Caco-2 (cell line): ENCODE data around the gene TRAF3IP1. TPM values are rescaled to one million over a fixed set of nuclear protein-coding genes. Genes with fewer than 3 reads are reported as not detected.

ENCODE experiments used
- BruUV-seq: library from RNA; stranded (reverse); fragments of 400-500 nt; replicated peaks from 2 replicates; lab custom pipeline; 2021; lab: Mats Ljungman, UMichigan
- CTCF ChIA-PET: fragments of 300-600 bp; sonication (Branson Sonifier 250); formaldehyde crosslinking; loops from one replicate; lab custom pipeline; 2022; ENCODE audit warnings: antibody characterized with exemption; lab: Charles Lee
- POLR2A ChIA-PET: fragments of 300-600 bp; sonication (Branson Sonifier 250); formaldehyde crosslinking; loops from one replicate; lab custom pipeline; 2022; ENCODE audit warnings: antibody characterized with exemption; lab: Charles Lee
- DNase-seq, 2 experiments: peaks; one replicate each; pipeline versions ENCODE4 v3.0.0 to v3.0.0-alpha.2; 2020 to 2022
- H3K27me3 ChIP-seq: replicated peaks from 2 replicates; pipeline ENCODE4 v1.6.0; 2011; ENCODE audit warnings: low read length; ENCODE audit not compliant: control insufficient read depth, insufficient read depth
- H3K36me3 ChIP-seq: 2 replicates; pipeline ENCODE4 v1.5.1; 2011; ENCODE audit warnings: low read length; ENCODE audit not compliant: control insufficient read depth, insufficient read depth
- H3K4me1 ChIP-seq: fragments of 250-450 bp; sonication (Bioruptor Pico); 2 replicates; pipeline ENCODE4 v1.5.1; 2020; ENCODE audit warnings: mild to moderate bottlenecking
- H3K4me3 ChIP-seq: 2 replicates; pipeline ENCODE4 v1.5.1; 2011; ENCODE audit warnings: low read depth, mild to moderate bottlenecking, control low read depth, low read length
- H3K9me3 ChIP-seq: fragments of 250-450 bp; sonication (Bioruptor Pico); 2 replicates; pipeline ENCODE4 v1.5.1; 2020; ENCODE audit warnings: mild to moderate bottlenecking, moderate library complexity
- H3K27ac Mint-ChIP-seq: one replicate; pipeline ENCODE4 v1.8.0; 2022; ENCODE audit warnings: mixed read lengths; ENCODE audit not compliant: unreplicated experiment
- H3K27me3 Mint-ChIP-seq: one replicate; pipeline ENCODE4 v1.8.0; 2022; ENCODE audit warnings: mixed read lengths; ENCODE audit not compliant: insufficient read depth, unreplicated experiment
- H3K36me3 Mint-ChIP-seq: one replicate; pipeline ENCODE4 v1.8.0; 2022; ENCODE audit warnings: mild to moderate bottlenecking, mixed read lengths; ENCODE audit not compliant: insufficient read depth, unreplicated experiment
- H3K4me1 Mint-ChIP-seq: one replicate; pipeline ENCODE4 v1.8.0; 2022; ENCODE audit warnings: low read depth, mixed read lengths; ENCODE audit not compliant: unreplicated experiment
- H3K4me3 Mint-ChIP-seq: one replicate; pipeline ENCODE4 v1.8.0; 2022; ENCODE audit warnings: mild to moderate bottlenecking, moderate library complexity, mixed read lengths; ENCODE audit not compliant: unreplicated experiment
- H3K9me3 Mint-ChIP-seq: one replicate; pipeline ENCODE4 v1.8.0; 2022; ENCODE audit warnings: mixed read lengths; ENCODE audit not compliant: unreplicated experiment
- intact Hi-C: fragments of 100-400 bp; cut with micrococcal nuclease; formaldehyde crosslinking; loops from one replicate; pipeline ENCODE4 v1.10.0; 2022; ENCODE audit not compliant: unreplicated experiment
- total RNA-seq: library from RNA; stranded (reverse); gene quantifications from 2 replicates; pipeline ENCODE4 v1.2.3, GENCODE V29; 2022
- TF ChIP-seq, protein P1 (sequence below), 2 experiments: fragments of 200-600 bp in 1 of 2; IDR thresholded peaks; 1 replicate in 1 of 2; 2 replicates in 1 of 2; pipeline versions ENCODE4 v1.5.1 to v1.8.0; 2011 to 2022; ENCODE audit warnings: antibody characterized with exemption in 1 of 2, control low read depth in 1 of 2, inconsistent platforms in 1 of 2, low read depth in 1 of 2, low read length in 1 of 2, mild to moderate bottlenecking in 1 of 2, moderate library complexity in 1 of 2; ENCODE audit not compliant: insufficient read depth in 1 of 2, severe bottlenecking in 1 of 2, unreplicated experiment in 1 of 2

Gene TRAF3IP1
- total RNA-seq, 1 experiment from 2014 or later = 7.4 TPM

DNA sequence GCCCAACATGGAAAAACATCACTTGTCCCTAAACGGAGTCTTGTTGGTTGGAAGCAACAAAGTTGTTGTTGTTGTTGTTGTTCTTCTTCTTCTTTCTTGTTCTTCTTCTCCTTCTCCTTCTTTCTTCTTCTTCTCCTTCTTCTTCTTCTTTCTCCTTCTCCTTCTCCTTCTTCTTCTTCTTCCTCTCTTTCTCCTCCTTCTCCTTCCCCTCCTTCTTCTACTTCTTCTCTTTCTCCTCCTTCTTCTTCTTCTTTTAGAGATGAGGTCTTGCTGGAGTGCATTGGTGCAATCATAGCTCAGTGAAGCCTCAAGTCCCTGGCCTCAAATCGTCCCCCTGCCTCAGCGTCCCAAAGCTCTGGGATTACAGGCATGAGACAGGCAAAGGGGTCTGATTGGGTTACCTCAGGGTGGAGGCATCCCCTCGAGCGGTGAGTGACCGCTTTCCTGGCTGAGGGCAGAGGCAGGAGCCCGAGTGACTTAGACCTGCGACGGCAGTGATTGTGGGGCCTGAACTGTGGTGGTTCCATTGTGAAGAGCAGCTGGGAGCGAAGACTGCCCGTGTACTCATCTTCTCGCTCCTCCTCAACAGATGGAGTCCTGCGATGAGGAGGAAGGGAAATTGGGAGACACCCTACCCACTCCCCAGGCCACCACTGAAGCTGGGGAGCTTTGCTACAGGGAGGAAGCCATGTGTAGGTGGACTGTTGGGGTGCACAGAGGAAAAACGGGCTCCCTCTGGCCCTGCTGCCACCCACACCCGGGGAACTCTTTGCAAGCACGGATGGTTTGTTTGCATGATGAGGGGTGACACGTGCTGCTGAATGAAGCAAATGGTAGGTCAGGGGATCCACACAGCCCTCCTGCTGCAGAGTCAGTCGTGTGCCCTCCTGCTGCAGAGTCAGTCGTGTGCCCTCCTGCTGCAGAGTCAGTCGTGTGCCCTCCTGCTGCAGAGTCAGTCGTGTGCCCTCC lies 24.9 kb upstream of the TRAF3IP1 start:
- intact Hi-C loops = no loop called here
- no peak overlapping the region for H3K27ac Mint-ChIP-seq
- no TSS peak for BruUV-seq
- H3K36me3 Mint-ChIP-seq = no peaks in the 10 kb centered on the region
- TF ChIP-seq, protein P1, sequence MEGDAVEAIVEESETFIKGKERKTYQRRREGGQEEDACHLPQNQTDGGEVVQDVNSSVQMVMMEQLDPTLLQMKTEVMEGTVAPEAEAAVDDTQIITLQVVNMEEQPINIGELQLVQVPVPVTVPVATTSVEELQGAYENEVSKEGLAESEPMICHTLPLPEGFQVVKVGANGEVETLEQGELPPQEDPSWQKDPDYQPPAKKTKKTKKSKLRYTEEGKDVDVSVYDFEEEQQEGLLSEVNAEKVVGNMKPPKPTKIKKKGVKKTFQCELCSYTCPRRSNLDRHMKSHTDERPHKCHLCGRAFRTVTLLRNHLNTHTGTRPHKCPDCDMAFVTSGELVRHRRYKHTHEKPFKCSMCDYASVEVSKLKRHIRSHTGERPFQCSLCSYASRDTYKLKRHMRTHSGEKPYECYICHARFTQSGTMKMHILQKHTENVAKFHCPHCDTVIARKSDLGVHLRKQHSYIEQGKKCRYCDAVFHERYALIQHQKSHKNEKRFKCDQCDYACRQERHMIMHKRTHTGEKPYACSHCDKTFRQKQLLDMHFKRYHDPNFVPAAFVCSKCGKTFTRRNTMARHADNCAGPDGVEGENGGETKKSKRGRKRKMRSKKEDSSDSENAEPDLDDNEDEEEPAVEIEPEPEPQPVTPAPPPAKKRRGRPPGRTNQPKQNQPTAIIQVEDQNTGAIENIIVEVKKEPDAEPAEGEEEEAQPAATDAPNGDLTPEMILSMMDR (IDR thresholded peaks at IDR 0.05; ENCODE audit: insufficient read depth in 1 of 2, low read depth in 1 of 2, low read length in 1 of 2, severe bottlenecking in 1 of 2, unreplicated experiment in 1 of 2) = no peak
- Histone ChIP-seq H3K4me1 (peaks cover 8% of the 10 kb centered on the region), H3K36me3 (no peaks in the 10 kb centered on the region), H3K27me3 (no peaks in the 10 kb centered on the region), H3K9me3 (no peaks in the 10 kb centered on the region), H3K4me3 (no peak overlapping the region)
- no peak overlapping the region for H3K4me3 Mint-ChIP-seq
- ChIA-PET POLR2A (no interaction called here), CTCF (no interaction called here)
- peaks cover 19% of the 10 kb centered on the region for H3K4me1 Mint-ChIP-seq
- H3K27me3 Mint-ChIP-seq = no peaks in the 10 kb centered on the region
- H3K9me3 Mint-ChIP-seq = no peaks in the 10 kb centered on the region
- no peak for DNase-seq

DNA sequence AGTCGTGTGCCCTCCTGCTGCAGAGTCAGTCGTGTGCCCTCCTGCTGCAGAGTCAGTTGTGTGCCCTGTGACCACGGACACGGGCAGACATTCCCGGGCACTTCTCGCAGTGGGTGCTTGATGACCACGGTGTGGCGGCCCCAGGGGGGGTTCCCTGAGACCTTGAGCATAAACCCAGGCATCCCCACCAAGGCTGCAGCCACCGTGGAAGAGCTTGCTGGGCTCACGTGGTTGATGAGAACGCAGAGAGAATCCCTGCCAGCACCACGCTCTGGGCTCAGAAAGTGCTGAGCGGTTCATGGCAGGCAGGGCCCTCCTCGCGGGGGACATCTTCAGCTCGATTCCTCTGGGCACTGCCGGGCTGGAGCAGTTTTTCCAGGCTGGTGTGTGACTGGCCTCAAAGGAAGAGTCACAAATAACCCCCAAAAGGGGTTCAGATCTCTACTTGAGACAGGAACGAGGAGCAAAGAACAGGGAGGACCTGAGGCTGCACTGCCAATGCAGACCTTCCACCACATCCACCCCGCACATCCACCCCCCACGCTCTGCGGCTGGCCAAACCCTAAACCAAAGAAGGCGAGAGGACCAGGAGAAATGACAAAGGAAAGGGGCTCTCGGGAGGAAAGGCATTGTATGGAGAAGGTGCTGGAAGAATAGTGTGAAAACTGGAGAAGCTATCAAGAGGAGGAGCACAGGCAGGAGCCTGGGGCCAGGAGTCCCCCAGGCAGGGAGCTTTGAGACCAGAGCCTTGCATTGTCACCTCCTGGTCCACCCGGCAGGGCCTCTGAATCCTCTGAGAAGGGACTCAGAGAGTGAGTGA lies 23.5 kb upstream of the TRAF3IP1 start:
- H3K4me1 ChIP-seq = peaks cover 8% of the 10 kb centered on the region
- Mint-ChIP-seq H3K36me3 (no peaks in the 10 kb centered on the region), H3K4me3 (no peak overlapping the region), H3K9me3 (no peaks in the 10 kb centered on the region), H3K27ac (no peak overlapping the region), H3K4me1 (peaks cover 15% of the 10 kb centered on the region), H3K27me3 (no peaks in the 10 kb centered on the region)
- TF ChIP-seq, protein P1 (IDR thresholded peaks at IDR 0.05; ENCODE audit: insufficient read depth in 1 of 2, low read depth in 1 of 2, low read length in 1 of 2, severe bottlenecking in 1 of 2, unreplicated experiment in 1 of 2) = no peak
- intact Hi-C loops = no loop called here
- H3K4me3 ChIP-seq = no peak overlapping the region
- ChIA-PET CTCF (no interaction called here), POLR2A (no interaction called here)
- BruUV-seq = no TSS peak
- no peak for DNase-seq
- H3K9me3 ChIP-seq = no peaks in the 10 kb centered on the region
- no peaks in the 10 kb centered on the region for H3K27me3 ChIP-seq
- no peaks in the 10 kb centered on the region for H3K36me3 ChIP-seq

DNA sequence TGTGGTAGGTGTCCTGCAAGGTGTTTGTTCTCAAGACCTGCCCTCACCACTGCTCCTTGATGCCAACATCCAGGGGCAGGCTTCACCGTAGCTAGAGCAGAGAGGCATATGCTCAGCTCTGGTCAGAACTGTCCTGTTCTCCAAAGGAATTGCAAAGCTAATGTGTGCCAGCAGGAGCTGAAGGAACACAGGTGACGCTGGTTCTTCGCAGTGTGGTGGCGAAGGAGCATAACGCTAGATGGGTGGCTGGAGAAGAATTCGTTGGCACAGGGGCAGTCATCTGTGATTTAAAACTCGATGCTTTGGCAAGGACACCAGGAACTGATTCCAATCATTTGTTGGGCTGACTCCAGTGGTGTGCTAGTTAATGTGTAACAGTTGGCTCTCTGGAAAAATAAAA lies 20.5 kb upstream of the TRAF3IP1 start:
- BruUV-seq = no TSS peak
- Mint-ChIP-seq H3K27me3 (no peaks in the 10 kb centered on the region), H3K4me1 (peaks cover 7% of the 10 kb centered on the region), H3K9me3 (no peaks in the 10 kb centered on the region), H3K4me3 (no peak overlapping the region), H3K36me3 (no peaks in the 10 kb centered on the region), H3K27ac (no peak overlapping the region)
- H3K27me3 ChIP-seq = no peaks in the 10 kb centered on the region
- ChIA-PET POLR2A (interaction anchor here (0.7 to 1.0 kb wide), 2 partner anchors 14 to 22 kb away, joined by 3 to 4 read pairs; no protein-coding TSS in a partner anchor), CTCF (no interaction called here)
- TF ChIP-seq, protein P1 (IDR thresholded peaks at IDR 0.05; ENCODE audit: insufficient read depth in 1 of 2, low read depth in 1 of 2, low read length in 1 of 2, severe bottlenecking in 1 of 2, unreplicated experiment in 1 of 2) = no peak
- intact Hi-C loops = no loop called here
- H3K36me3 ChIP-seq = no peaks in the 10 kb centered on the region
- DNase-seq = no peak
- H3K9me3 ChIP-seq = no peaks in the 10 kb centered on the region
- H3K4me1 ChIP-seq = peaks cover 4% of the 10 kb centered on the region
- H3K4me3 ChIP-seq = no peak overlapping the region
